Endothelial cell of umbilical vein (primary cell): ENCODE data around the gene ITPR1.

ENCODE experiments used
- CTCF ChIP-seq, 2 donors: IDR thresholded peaks; 1 replicate in 1 of 2; 2 replicates in 1 of 2; pipeline ENCODE4 v1.5.1; 2011; ENCODE audit warnings: low read length in 2 of 2, mild to moderate bottlenecking in 2 of 2, moderate library complexity in 2 of 2, control low read depth in 1 of 2, inconsistent platforms in 1 of 2, low read depth in 1 of 2; ENCODE audit not compliant: insufficient read depth in 1 of 2; ENCODE audit errors: extremely low read depth in 1 of 2
- EZH2 ChIP-seq: IDR thresholded peaks from 2 replicates; pipeline ENCODE4 v1.6.1; 2012; ENCODE audit warnings: borderline replicate concordance, low read depth, mild to moderate bottlenecking, moderate library complexity, low read length, inconsistent platforms; ENCODE audit not compliant: severe bottlenecking
- MAX ChIP-seq: IDR thresholded peaks from 2 replicates; pipeline ENCODE4 v1.6.1; 2011; ENCODE audit not compliant: insufficient read depth, insufficient read length

GRCh38 chr3:4895838-4896237 is 402.7 kb downstream of the ITPR1 start:
- no peak for TF ChIP-seq CTCF (IDR thresholded peaks at IDR 0.05; ENCODE audit: extremely low read depth in 1 of 2, insufficient read depth in 1 of 2, low read depth in 1 of 2, low read length in 2 of 2)
- TF ChIP-seq EZH2, result no peak
- TF ChIP-seq MAX, result no peak
